ENCODE results near the gene S100A13. TPM values are rescaled to one million over a fixed set of nuclear protein-coding genes. Genes with fewer than 3 reads are reported as not detected.

Gene S100A13
- total RNA-seq, 1 experiment from 2014 or later: 238 TPM

- no peak for DNase-seq
- no peak overlapping the region for H3K4me3 ChIP-seq (ENCODE audit: low read depth, low read length)
- no peaks in the 10 kb centered on the region for H3K9me3 Mint-ChIP-seq (ENCODE audit: unreplicated experiment)
- no peak overlapping the region for H3K4me3 Mint-ChIP-seq (ENCODE audit: unreplicated experiment)
- peaks cover 49% of the 10 kb centered on the region for H3K4me1 ChIP-seq
- no TSS peak for BruUV-seq (replicated peaks)
- CTCF ChIA-PET: interaction anchor here (0.6 kb wide), 1 partner anchor 27 kb away, joined by 3 read pairs; no protein-coding TSS in a partner anchor
- peaks cover 58% of the 10 kb centered on the region for H3K36me3 Mint-ChIP-seq (ENCODE audit: insufficient read depth, unreplicated experiment)
- intact Hi-C loops (cut with micrococcal nuclease; ENCODE audit: unreplicated experiment): no loop called here
- H3K4me1 Mint-ChIP-seq (ENCODE audit: low read depth, unreplicated experiment): peaks cover 26% of the 10 kb centered on the region
- TF ChIP-seq CTCF (IDR thresholded peaks at IDR 0.05; ENCODE audit: insufficient read depth in 1 of 2, low read depth in 1 of 2, low read length in 1 of 2, severe bottlenecking in 1 of 2, unreplicated experiment in 1 of 2): no peak
- no peaks in the 10 kb centered on the region for H3K9me3 ChIP-seq
- POLR2A ChIA-PET: interaction anchor here (0.9 kb wide), 1 partner anchor 28 kb away, joined by 4 read pairs; the partner anchor contains the start of gene CHTOP
- H3K27me3 ChIP-seq (replicated peaks; ENCODE audit: control insufficient read depth, insufficient read depth, low read length): no peaks in the 10 kb centered on the region
- no peaks in the 10 kb centered on the region for H3K27me3 Mint-ChIP-seq (ENCODE audit: insufficient read depth, unreplicated experiment)
- peak overlapping the region; percentile 42 for H3K27ac Mint-ChIP-seq (ENCODE audit: unreplicated experiment)
- H3K36me3 ChIP-seq (ENCODE audit: control insufficient read depth, insufficient read depth, low read length): peaks cover 8% of the 10 kb centered on the region
These were observed 21.1 kb downstream of the S100A13 start for GRCh38 chr1:153606194-153606593.

- CTCF ChIA-PET: interaction anchor here (0.6 kb wide), 1 partner anchor 1067 kb away, joined by 3 read pairs; no protein-coding TSS in a partner anchor
These were observed 24.6 kb downstream of the S100A13 start for GRCh38 chr1:153602749-153603148.

GRCh38 chr1:153599847-153600246 lies 27.5 kb downstream of the S100A13 start:
- Mint-ChIP-seq H3K4me1 (ENCODE audit: low read depth, unreplicated experiment) (no peaks in the 10 kb centered on the region), H3K27ac (ENCODE audit: unreplicated experiment) (no peak overlapping the region), H3K36me3 (ENCODE audit: insufficient read depth, unreplicated experiment) (peaks cover 3% of the 10 kb centered on the region), H3K27me3 (ENCODE audit: insufficient read depth, unreplicated experiment) (no peaks in the 10 kb centered on the region), H3K9me3 (ENCODE audit: unreplicated experiment) (no peaks in the 10 kb centered on the region), H3K4me3 (ENCODE audit: unreplicated experiment) (no peak overlapping the region)
- Histone ChIP-seq H3K36me3 (ENCODE audit: control insufficient read depth, insufficient read depth, low read length) (no peaks in the 10 kb centered on the region), H3K4me1 (peaks cover 1% of the 10 kb centered on the region; the same call in 1 of the 2 replicates), H3K27me3 (replicated peaks; ENCODE audit: control insufficient read depth, insufficient read depth, low read length) (no peaks in the 10 kb centered on the region), H3K9me3 (no peaks in the 10 kb centered on the region), H3K4me3 (ENCODE audit: low read depth, low read length) (no peak overlapping the region)
- no peak for DNase-seq
- BruUV-seq (replicated peaks): no TSS peak
- intact Hi-C loops (cut with micrococcal nuclease; ENCODE audit: unreplicated experiment): loop anchor here (2.0 kb wide), 1 partner anchor 13 kb away; the partner anchor contains the start of gene S100A16
- ChIA-PET POLR2A (no interaction called here), CTCF (no interaction called here)
- no peak for TF ChIP-seq CTCF (IDR thresholded peaks at IDR 0.05; ENCODE audit: insufficient read depth in 1 of 2, low read depth in 1 of 2, low read length in 1 of 2, severe bottlenecking in 1 of 2, unreplicated experiment in 1 of 2)

More at GRCh38 chr1:153602749-153603148, 24.6 kb downstream of the S100A13 start:
- Histone ChIP-seq H3K27me3 (replicated peaks; ENCODE audit: control insufficient read depth, insufficient read depth, low read length) (no peaks in the 10 kb centered on the region), H3K4me3 (ENCODE audit: low read depth, low read length) (no peak overlapping the region), H3K4me1 (peaks cover 18% of the 10 kb centered on the region), H3K36me3 (ENCODE audit: control insufficient read depth, insufficient read depth, low read length) (peaks cover 4% of the 10 kb centered on the region), H3K9me3 (no peaks in the 10 kb centered on the region)
- Mint-ChIP-seq H3K36me3 (ENCODE audit: insufficient read depth, unreplicated experiment) (peaks cover 28% of the 10 kb centered on the region), H3K4me1 (ENCODE audit: low read depth, unreplicated experiment) (peaks cover under 1% of the 10 kb centered on the region), H3K4me3 (ENCODE audit: unreplicated experiment) (no peak overlapping the region), H3K27me3 (ENCODE audit: insufficient read depth, unreplicated experiment) (no peaks in the 10 kb centered on the region), H3K27ac (ENCODE audit: unreplicated experiment) (no peak overlapping the region), H3K9me3 (ENCODE audit: unreplicated experiment) (no peaks in the 10 kb centered on the region)
- no peak for DNase-seq
- BruUV-seq (replicated peaks): no TSS peak
- intact Hi-C loops (cut with micrococcal nuclease; ENCODE audit: unreplicated experiment): no loop called here
- POLR2A ChIA-PET: interaction anchor here (1.1 kb wide), 1 partner anchor 13 kb away, joined by 4 read pairs; the partner anchor contains the start of gene S100A14
- TF ChIP-seq CTCF (IDR thresholded peaks at IDR 0.05; ENCODE audit: insufficient read depth in 1 of 2, low read depth in 1 of 2, low read length in 1 of 2, severe bottlenecking in 1 of 2, unreplicated experiment in 1 of 2): no peak

Measured in Caco-2 (cell line).